ENCODE measurements around the gene PTPN9. TPM values are rescaled to one million over a fixed set of nuclear protein-coding genes. Genes with fewer than 3 reads are reported as not detected.

The PTPN9 gene
- total RNA-seq, 1 experiment from 2014 or later = 15.7 TPM

DNA sequence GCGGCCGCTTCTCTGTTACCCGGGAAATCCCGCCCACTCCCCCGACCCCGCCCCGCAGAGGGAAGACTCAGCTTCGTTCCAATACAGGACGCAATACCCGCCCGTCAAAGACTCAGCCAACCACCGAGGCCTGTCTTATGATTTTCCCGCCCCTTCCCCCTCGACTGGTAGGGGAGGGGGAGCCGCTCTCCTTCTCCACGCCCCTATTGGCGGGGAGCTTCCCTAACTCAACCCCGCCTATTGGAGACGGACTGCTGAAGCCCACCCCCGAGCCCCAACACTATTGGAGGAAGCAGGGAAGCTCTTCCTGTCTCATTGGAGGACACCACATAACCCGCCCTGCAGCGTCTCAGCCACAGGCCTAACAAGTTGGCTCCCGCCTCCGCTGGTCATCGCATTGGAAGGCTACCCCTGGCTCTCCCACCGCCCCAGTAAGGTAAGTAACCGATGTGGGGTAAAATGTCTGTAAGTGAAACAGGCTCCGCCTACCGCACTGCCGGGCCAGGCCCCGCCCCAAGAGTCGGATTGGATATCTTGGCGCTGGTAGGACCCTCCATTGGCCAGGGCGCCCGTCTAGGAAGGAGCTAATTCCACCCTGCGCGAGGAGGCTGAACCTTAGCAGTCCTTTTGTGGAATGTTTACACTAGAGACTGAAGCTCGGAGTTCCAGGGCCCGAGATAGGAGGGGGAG lies 127.3 kb downstream of the PTPN9 start, which contains the start of gene SIN3A:
TSS of gene SIN3A (minus strand) at position 17 of the 690 bp plus-strand sequence. CDS start 21,315 bp downstream, outside the sequence.
- H3K4me3 ChIP-seq (ENCODE audit: low read length) = peak within 1 kb of the TSS; percentile 79
- H2AFZ ChIP-seq (ENCODE audit: low read length) = peak within 1 kb of the TSS; percentile 83
- peaks cover 27% of the 10 kb centered on the region for H3K4me1 ChIP-seq (ENCODE audit: insufficient read depth, low read length)
- H3K4me2 ChIP-seq (ENCODE audit: low read length) = peak within 1 kb of the TSS; percentile 95
- DNase-seq (peak; percentile 99), ATAC-seq (peak; percentile 51)
- intact Hi-C loops (cut with micrococcal nuclease) = loop anchor here (2.0 to 5.0 kb wide), 2 partner anchors 83 to 195 kb away; partner anchors contain the start of genes MAN2C1 and SNX33
- H3F3A ChIP-seq (ENCODE audit: low read length, unreplicated experiment) = no peaks in the 10 kb centered on the region
- CTCF ChIA-PET = interaction anchor here (0.6 to 1.1 kb wide), 2 partner anchors 84 to 235 kb away, joined by 3 to 6 read pairs; no protein-coding TSS in a partner anchor
- H3K79me2 ChIP-seq (ENCODE audit: low read length) = peaks cover 55% of the 10 kb centered on the region
- no peaks in the 10 kb centered on the region for H3K9me2 ChIP-seq (replicated peaks; ENCODE audit: low read length)
- H3K9ac ChIP-seq (ENCODE audit: low read length) = peak within 1 kb of the TSS; percentile 85
- H3K36me3 ChIP-seq (ENCODE audit: low read depth, low read length) = peaks cover 8% of the 10 kb centered on the region; the same call in 1 of the 2 replicates
- H3K9me3 ChIP-seq (ENCODE audit: low read length) = no peaks in the 10 kb centered on the region
- H3K27me3 ChIP-seq (ENCODE audit: low read length) = no peaks in the 10 kb centered on the region
- POLR2A ChIA-PET (ENCODE audit: unreplicated experiment) = interaction anchor here (0.5 to 1.4 kb wide), 4 partner anchors 9 to 101 kb away, joined by 4 to 34 read pairs (median 15); partner anchors contain the start of gene MAN2C1
- H4K20me1 ChIP-seq (ENCODE audit: low read length) = peaks cover 23% of the 10 kb centered on the region
- no peak for TF ChIP-seq EZH2phosphoT487 (IDR thresholded peaks at IDR 0.05; ENCODE audit: borderline replicate concordance, low read length)
- TF ChIP-seq EZH2 (IDR thresholded peaks at IDR 0.05; ENCODE audit: low read length, unreplicated experiment) = no peak
- TF ChIP-seq, protein P1, sequence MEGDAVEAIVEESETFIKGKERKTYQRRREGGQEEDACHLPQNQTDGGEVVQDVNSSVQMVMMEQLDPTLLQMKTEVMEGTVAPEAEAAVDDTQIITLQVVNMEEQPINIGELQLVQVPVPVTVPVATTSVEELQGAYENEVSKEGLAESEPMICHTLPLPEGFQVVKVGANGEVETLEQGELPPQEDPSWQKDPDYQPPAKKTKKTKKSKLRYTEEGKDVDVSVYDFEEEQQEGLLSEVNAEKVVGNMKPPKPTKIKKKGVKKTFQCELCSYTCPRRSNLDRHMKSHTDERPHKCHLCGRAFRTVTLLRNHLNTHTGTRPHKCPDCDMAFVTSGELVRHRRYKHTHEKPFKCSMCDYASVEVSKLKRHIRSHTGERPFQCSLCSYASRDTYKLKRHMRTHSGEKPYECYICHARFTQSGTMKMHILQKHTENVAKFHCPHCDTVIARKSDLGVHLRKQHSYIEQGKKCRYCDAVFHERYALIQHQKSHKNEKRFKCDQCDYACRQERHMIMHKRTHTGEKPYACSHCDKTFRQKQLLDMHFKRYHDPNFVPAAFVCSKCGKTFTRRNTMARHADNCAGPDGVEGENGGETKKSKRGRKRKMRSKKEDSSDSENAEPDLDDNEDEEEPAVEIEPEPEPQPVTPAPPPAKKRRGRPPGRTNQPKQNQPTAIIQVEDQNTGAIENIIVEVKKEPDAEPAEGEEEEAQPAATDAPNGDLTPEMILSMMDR (conservative IDR thresholded peaks at IDR 0.05; ENCODE audit: low read depth, low read length) = no peak
- H3K27ac ChIP-seq (ENCODE audit: low read length) = peak within 1 kb of the TSS; percentile 81
- BruUV-seq (replicated peaks) = no TSS peak

DNA sequence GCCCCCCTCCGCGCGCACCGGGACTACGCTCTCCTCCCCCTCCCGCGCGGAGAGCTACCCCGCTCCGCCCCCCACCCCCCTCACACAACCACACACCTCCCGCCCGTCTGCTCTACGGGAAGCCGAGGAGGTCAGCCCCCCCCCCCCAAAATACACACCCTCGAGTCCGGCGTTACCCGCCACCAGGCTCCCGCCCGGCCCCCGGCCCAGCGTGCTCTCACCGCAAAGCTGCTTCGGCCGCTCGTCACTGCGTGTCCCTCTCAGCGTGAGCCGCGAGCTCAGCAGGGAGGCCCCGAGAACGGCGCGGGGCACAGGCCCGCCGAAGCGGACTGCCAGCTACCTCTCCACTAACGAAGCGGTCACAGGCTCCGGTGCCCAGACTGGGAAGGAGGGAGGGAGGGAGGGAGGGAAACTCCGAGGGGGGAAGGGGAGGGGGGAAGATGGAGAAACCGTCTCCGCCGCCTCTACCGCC lies 127.9 kb downstream of the PTPN9 start:
- Histone ChIP-seq H3K4me1 (ENCODE audit: insufficient read depth, low read length) (peaks cover 22% of the 10 kb centered on the region), H3K27ac (ENCODE audit: low read length) (peak overlapping the region; percentile 81), H3K9me3 (ENCODE audit: low read length) (no peaks in the 10 kb centered on the region), H3K27me3 (ENCODE audit: low read length) (no peaks in the 10 kb centered on the region), H3K79me2 (ENCODE audit: low read length) (peaks cover 60% of the 10 kb centered on the region), H4K20me1 (ENCODE audit: low read length) (peaks cover 24% of the 10 kb centered on the region), H3F3A (ENCODE audit: low read length, unreplicated experiment) (no peaks in the 10 kb centered on the region), H3K4me2 (ENCODE audit: low read length) (peak overlapping the region; percentile 76), H3K36me3 (ENCODE audit: low read depth, low read length) (peaks cover 8% of the 10 kb centered on the region; the same call in 1 of the 2 replicates), H3K9me2 (replicated peaks; ENCODE audit: low read length) (no peaks in the 10 kb centered on the region), H3K9ac (ENCODE audit: low read length) (peak overlapping the region; percentile 85), H2AFZ (ENCODE audit: low read length) (peak overlapping the region; percentile 80), H3K4me3 (ENCODE audit: low read length) (peak overlapping the region; percentile 79)
- BruUV-seq (replicated peaks) = no TSS peak
- CTCF ChIA-PET = interaction anchor here (1.1 kb wide), 1 partner anchor 84 kb away, joined by 6 read pairs; no protein-coding TSS in a partner anchor
- ATAC-seq = no peak
- POLR2A ChIA-PET (ENCODE audit: unreplicated experiment) = interaction anchor here (0.6 to 1.4 kb wide), 4 partner anchors 83 to 634 kb away, joined by 3 to 34 read pairs (median 20); partner anchors contain the start of genes MAN2C1 and SNUPN
- TF ChIP-seq EZH2phosphoT487 (IDR thresholded peaks at IDR 0.05; ENCODE audit: borderline replicate concordance, low read length) = no peak
- TF ChIP-seq, protein P1 (conservative IDR thresholded peaks at IDR 0.05; ENCODE audit: low read depth, low read length) = no peak
- TF ChIP-seq EZH2 (IDR thresholded peaks at IDR 0.05; ENCODE audit: low read length, unreplicated experiment) = no peak
- intact Hi-C loops (cut with micrococcal nuclease) = loop anchor here (2.0 to 5.0 kb wide), 2 partner anchors 82 to 196 kb away; partner anchors contain the start of genes MAN2C1 and SNX33
- no peak for DNase-seq

Measured in PC-3 (cell line).